ENCODE data around the gene RADX.

DNA sequence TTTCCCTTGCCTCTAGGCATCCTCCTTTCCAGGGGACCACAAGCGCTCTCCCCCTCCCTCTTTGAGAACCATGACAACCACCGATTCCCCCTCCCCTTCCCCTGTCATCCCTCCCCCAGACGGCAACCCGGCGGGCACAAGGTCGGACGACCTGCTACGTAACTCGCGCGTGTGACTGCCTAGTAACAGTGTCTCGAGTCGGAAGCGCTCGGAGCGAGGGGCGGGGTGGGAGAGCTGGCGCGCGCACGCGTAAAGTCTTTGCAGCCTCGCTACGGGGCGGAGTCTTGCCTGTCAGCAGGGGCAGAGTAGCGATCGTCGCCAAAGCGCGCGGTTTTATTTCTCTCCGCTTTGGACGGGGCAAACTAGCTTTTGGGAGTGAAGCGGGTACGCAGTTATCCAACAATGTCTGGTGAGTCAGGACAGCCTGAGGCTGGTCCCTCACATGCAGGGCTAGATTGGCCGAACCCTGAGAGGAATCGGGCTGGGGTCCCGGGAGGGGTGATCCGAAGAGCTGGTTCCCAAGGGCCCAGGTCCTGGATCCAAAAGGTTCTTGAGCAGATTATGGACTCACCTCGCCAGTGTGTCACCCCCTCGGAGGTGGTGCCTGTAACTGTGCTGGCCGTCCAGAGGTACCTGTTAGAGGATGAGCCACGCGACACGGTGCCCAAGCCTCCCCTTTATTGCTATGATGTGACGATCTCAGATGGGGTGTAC lies at the start of gene RADX:
- TF ChIP-seq, protein P1, sequence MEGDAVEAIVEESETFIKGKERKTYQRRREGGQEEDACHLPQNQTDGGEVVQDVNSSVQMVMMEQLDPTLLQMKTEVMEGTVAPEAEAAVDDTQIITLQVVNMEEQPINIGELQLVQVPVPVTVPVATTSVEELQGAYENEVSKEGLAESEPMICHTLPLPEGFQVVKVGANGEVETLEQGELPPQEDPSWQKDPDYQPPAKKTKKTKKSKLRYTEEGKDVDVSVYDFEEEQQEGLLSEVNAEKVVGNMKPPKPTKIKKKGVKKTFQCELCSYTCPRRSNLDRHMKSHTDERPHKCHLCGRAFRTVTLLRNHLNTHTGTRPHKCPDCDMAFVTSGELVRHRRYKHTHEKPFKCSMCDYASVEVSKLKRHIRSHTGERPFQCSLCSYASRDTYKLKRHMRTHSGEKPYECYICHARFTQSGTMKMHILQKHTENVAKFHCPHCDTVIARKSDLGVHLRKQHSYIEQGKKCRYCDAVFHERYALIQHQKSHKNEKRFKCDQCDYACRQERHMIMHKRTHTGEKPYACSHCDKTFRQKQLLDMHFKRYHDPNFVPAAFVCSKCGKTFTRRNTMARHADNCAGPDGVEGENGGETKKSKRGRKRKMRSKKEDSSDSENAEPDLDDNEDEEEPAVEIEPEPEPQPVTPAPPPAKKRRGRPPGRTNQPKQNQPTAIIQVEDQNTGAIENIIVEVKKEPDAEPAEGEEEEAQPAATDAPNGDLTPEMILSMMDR (IDR thresholded peaks at IDR 0.05): no peak
- TF ChIP-seq POLR2A (IDR thresholded peaks at IDR 0.05): peak; percentile 69
